ENCODE results near the gene RALGPS2. TPM values are rescaled to one million over a fixed set of nuclear protein-coding genes. Genes with fewer than 3 reads are reported as not detected.

Gene RALGPS2
- total RNA-seq, 1 experiment from 2014 or later: 19.3 TPM

DNA sequence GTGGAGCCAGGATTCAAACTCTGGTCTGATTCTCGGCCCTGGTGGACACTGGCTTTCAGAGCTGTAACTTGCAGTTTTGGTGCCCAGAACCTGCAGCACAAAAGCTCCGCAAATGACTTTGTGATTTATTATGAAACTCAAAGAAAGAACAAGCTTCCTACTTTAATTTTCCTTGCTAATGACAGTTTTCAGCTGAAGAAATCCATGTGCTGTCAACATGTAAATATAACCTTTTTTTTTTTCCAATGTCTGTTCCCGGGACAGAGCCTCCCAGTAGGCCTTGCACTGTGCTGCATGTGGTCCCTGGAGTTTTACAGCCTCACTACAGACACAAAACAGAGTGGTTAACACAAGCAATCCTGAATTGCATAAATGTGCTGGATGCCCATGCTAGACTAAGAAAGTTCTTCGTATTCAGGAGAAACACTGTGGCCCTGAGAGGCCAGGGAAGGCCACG, 208.1 kb downstream of the RALGPS2 start:
- no peaks in the 10 kb centered on the region for H3K27me3 ChIP-seq (ENCODE audit: low read length)
- POLR2A ChIA-PET (ENCODE audit: unreplicated experiment): no interaction called here
- BruUV-seq (replicated peaks): no TSS peak
- CTCF ChIA-PET: no interaction called here
- H3K4me1 ChIP-seq (ENCODE audit: insufficient read depth, low read length): no peaks in the 10 kb centered on the region
- no peak overlapping the region for H3K9ac ChIP-seq (ENCODE audit: low read length)
- H3K36me3 ChIP-seq (ENCODE audit: low read depth, low read length): no peaks in the 10 kb centered on the region
- H4K20me1 ChIP-seq (ENCODE audit: low read length): no peaks in the 10 kb centered on the region
- no peak for TF ChIP-seq EZH2phosphoT487 (IDR thresholded peaks at IDR 0.05; ENCODE audit: borderline replicate concordance, low read length)
- no peak for TF ChIP-seq EZH2 (IDR thresholded peaks at IDR 0.05; ENCODE audit: low read length, unreplicated experiment)
- TF ChIP-seq, protein P1, sequence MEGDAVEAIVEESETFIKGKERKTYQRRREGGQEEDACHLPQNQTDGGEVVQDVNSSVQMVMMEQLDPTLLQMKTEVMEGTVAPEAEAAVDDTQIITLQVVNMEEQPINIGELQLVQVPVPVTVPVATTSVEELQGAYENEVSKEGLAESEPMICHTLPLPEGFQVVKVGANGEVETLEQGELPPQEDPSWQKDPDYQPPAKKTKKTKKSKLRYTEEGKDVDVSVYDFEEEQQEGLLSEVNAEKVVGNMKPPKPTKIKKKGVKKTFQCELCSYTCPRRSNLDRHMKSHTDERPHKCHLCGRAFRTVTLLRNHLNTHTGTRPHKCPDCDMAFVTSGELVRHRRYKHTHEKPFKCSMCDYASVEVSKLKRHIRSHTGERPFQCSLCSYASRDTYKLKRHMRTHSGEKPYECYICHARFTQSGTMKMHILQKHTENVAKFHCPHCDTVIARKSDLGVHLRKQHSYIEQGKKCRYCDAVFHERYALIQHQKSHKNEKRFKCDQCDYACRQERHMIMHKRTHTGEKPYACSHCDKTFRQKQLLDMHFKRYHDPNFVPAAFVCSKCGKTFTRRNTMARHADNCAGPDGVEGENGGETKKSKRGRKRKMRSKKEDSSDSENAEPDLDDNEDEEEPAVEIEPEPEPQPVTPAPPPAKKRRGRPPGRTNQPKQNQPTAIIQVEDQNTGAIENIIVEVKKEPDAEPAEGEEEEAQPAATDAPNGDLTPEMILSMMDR (conservative IDR thresholded peaks at IDR 0.05; ENCODE audit: low read depth, low read length): no peak
- no peaks in the 10 kb centered on the region for H3K9me2 ChIP-seq (replicated peaks; ENCODE audit: low read length)
- H3K9me3 ChIP-seq (ENCODE audit: low read length): no peaks in the 10 kb centered on the region
- no peak overlapping the region for H3K4me2 ChIP-seq (ENCODE audit: low read length)
- no peak overlapping the region for H2AFZ ChIP-seq (ENCODE audit: low read length)
- H3F3A ChIP-seq (ENCODE audit: low read length, unreplicated experiment): no peaks in the 10 kb centered on the region
- DNase-seq (no peak), ATAC-seq (no peak)
- no peaks in the 10 kb centered on the region for H3K79me2 ChIP-seq (ENCODE audit: low read length)
- no peak overlapping the region for H3K27ac ChIP-seq (ENCODE audit: low read length)
- intact Hi-C loops (cut with micrococcal nuclease): no loop called here
- H3K4me3 ChIP-seq (ENCODE audit: low read length): no peak overlapping the region

DNA sequence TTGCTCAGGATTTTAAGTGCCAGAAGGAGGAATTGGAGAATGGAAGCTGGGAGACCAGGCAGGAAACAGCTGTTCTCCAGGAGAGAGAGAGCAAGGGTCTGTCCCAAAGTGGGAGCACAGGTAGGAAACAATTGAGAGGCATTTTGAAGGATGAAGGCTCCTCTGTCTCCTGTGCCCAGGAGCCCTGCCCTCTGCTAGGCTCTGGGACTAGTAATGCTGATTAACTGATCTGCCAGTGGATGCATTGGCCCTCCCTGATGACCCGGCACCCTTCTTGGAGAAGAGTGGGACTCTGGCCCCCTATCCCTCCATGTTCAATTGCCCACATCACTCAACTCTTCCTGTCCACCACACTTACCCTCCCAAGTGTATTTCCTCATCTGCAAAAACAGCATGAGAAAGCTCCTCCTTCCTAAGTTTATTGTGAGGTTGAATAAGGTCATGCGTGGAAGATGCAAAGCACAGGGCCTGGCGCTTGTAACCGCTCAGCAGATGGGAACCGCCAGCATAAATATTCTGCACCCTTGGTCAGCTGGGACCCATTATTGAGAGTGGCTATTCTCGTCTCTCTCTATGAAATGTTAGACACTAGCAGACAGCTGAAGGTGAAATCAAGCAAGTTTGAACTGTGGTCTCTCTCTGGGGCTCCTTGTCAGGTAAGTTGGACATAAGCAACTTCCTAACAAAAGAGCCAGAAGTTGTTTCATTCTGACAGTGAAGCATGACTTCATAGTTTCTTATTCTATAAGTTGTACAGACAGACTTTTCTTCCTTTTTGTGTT, 208.9 kb downstream of the RALGPS2 start:
- POLR2A ChIA-PET (ENCODE audit: unreplicated experiment): no interaction called here
- no peaks in the 10 kb centered on the region for H3K4me1 ChIP-seq (ENCODE audit: insufficient read depth, low read length)
- no peak overlapping the region for H3K4me3 ChIP-seq (ENCODE audit: low read length)
- TF ChIP-seq, protein P1 (conservative IDR thresholded peaks at IDR 0.05; ENCODE audit: low read depth, low read length): no peak
- TF ChIP-seq EZH2 (IDR thresholded peaks at IDR 0.05; ENCODE audit: low read length, unreplicated experiment) (no peak), EZH2phosphoT487 (IDR thresholded peaks at IDR 0.05; ENCODE audit: borderline replicate concordance, low read length) (no peak)
- H3K27me3 ChIP-seq (ENCODE audit: low read length): no peaks in the 10 kb centered on the region
- no peaks in the 10 kb centered on the region for H3F3A ChIP-seq (ENCODE audit: low read length, unreplicated experiment)
- no peak for DNase-seq
- no peaks in the 10 kb centered on the region for H3K79me2 ChIP-seq (ENCODE audit: low read length)
- H4K20me1 ChIP-seq (ENCODE audit: low read length): no peaks in the 10 kb centered on the region
- H3K9me3 ChIP-seq (ENCODE audit: low read length): no peaks in the 10 kb centered on the region
- ATAC-seq: no peak
- no peaks in the 10 kb centered on the region for H3K9me2 ChIP-seq (replicated peaks; ENCODE audit: low read length)
- H3K9ac ChIP-seq (ENCODE audit: low read length): no peak overlapping the region
- CTCF ChIA-PET: no interaction called here
- BruUV-seq (replicated peaks): no TSS peak
- H3K4me2 ChIP-seq (ENCODE audit: low read length): no peak overlapping the region
- intact Hi-C loops (cut with micrococcal nuclease): no loop called here
- no peak overlapping the region for H2AFZ ChIP-seq (ENCODE audit: low read length)
- no peaks in the 10 kb centered on the region for H3K36me3 ChIP-seq (ENCODE audit: low read depth, low read length)
- H3K27ac ChIP-seq (ENCODE audit: low read length): no peak overlapping the region

DNA sequence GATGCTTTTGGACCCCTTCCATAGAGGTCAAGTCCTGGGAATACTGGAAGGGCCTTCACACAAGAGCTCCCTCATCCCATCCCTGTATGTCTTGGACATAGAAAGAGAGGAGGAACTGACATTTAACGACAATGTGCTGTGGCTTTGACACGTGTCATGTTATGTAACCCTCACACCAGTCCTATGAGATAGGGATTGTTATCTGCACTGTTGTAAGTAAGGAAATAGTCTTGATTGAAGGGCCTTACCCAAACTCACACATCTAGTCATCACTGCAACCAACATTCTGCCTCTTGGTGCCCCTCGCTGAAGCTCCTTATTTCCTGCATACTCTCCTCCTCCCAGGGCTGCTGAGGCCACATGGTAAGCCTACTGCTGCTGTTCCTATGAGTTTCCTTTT, 209.5 kb downstream of the RALGPS2 start:
- no peak for DNase-seq
- Histone ChIP-seq H2AFZ (ENCODE audit: low read length) (no peak overlapping the region), H3K79me2 (ENCODE audit: low read length) (no peaks in the 10 kb centered on the region), H3K9me3 (ENCODE audit: low read length) (no peaks in the 10 kb centered on the region), H4K20me1 (ENCODE audit: low read length) (no peaks in the 10 kb centered on the region), H3K4me2 (ENCODE audit: low read length) (no peak overlapping the region), H3K27me3 (ENCODE audit: low read length) (no peaks in the 10 kb centered on the region), H3K36me3 (ENCODE audit: low read depth, low read length) (no peaks in the 10 kb centered on the region), H3K9ac (ENCODE audit: low read length) (no peak overlapping the region), H3F3A (ENCODE audit: low read length, unreplicated experiment) (no peaks in the 10 kb centered on the region), H3K4me1 (ENCODE audit: insufficient read depth, low read length) (no peaks in the 10 kb centered on the region), H3K9me2 (replicated peaks; ENCODE audit: low read length) (no peaks in the 10 kb centered on the region), H3K27ac (ENCODE audit: low read length) (no peak overlapping the region), H3K4me3 (ENCODE audit: low read length) (no peak overlapping the region)
- ATAC-seq: no peak
- TF ChIP-seq, protein P1 (conservative IDR thresholded peaks at IDR 0.05; ENCODE audit: low read depth, low read length): no peak
- TF ChIP-seq EZH2 (IDR thresholded peaks at IDR 0.05; ENCODE audit: low read length, unreplicated experiment) (no peak), EZH2phosphoT487 (IDR thresholded peaks at IDR 0.05; ENCODE audit: borderline replicate concordance, low read length) (no peak)
- intact Hi-C loops (cut with micrococcal nuclease): no loop called here
- ChIA-PET CTCF (no interaction called here), POLR2A (ENCODE audit: unreplicated experiment) (no interaction called here)
- no TSS peak for BruUV-seq (replicated peaks)

Measured in PC-3 (cell line).